OCI-LY1 (cell line): ENCODE data around the gene ZNF277.

Experiments used
- EZH2 ChIP-seq: fragments of 200-600 bp; sonication (generic), shearing (Covaris generic); IDR thresholded peaks from 2 replicates; pipeline ENCODE4 v1.8.0; 2017; ENCODE audit warnings: borderline replicate concordance, mixed run types, mild to moderate bottlenecking, antibody characterized with exemption, low read length, moderate library complexity, mixed read lengths
- TF ChIP-seq, protein P1 (sequence below): fragments of 200-600 bp; sonication (generic), shearing (Covaris generic); IDR thresholded peaks from 2 replicates; pipeline ENCODE4 v1.5.1; 2017; ENCODE audit warnings: mild to moderate bottlenecking, antibody characterized with exemption, low read length, moderate library complexity, mixed read lengths

- TF ChIP-seq, protein P1, sequence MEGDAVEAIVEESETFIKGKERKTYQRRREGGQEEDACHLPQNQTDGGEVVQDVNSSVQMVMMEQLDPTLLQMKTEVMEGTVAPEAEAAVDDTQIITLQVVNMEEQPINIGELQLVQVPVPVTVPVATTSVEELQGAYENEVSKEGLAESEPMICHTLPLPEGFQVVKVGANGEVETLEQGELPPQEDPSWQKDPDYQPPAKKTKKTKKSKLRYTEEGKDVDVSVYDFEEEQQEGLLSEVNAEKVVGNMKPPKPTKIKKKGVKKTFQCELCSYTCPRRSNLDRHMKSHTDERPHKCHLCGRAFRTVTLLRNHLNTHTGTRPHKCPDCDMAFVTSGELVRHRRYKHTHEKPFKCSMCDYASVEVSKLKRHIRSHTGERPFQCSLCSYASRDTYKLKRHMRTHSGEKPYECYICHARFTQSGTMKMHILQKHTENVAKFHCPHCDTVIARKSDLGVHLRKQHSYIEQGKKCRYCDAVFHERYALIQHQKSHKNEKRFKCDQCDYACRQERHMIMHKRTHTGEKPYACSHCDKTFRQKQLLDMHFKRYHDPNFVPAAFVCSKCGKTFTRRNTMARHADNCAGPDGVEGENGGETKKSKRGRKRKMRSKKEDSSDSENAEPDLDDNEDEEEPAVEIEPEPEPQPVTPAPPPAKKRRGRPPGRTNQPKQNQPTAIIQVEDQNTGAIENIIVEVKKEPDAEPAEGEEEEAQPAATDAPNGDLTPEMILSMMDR: no peak
- no peak for TF ChIP-seq EZH2
These were observed 77.0 kb downstream of the ZNF277 start for GRCh38 chr7:112283382-112283910.
